ENCODE results near the gene MC1R.
A peak's percentile ranks its signal among the peaks of the same experiment; 100 is the strongest.
"Not testable (repeated sequence)": the region's sequence is repeated elsewhere in the genome, so short reads cannot be mapped to it uniquely, and the experiment has no call there.

MC1R gene

DNA sequence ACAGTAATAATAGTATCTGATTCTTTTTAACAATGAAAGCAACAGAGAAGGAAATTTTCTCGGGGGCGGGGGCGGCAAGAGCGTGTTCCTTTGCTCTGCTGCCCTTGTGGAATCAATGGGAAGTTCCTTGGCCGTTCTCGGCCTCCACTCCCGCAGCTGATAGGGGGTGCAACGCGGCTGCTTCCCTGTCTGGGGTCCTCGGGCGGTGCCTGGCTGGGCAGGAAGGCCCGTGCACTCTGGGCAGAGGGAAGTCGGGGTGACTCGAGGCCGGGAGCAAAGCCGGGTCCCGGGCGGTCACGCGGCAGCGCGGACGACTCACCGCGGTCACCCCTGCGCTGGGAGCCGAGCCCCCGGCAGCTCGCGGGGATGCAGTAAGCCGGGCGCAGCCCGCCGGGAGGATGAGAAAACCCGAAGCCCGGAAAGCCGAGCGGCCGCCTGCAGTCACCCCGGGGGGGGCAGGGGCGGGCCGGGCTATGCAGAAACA, 7.0 kb downstream of the MC1R start:
- Histone ChIP-seq H3K4me1 (peaks cover 8% of the 10 kb centered on the region), H3K27me3 (no peaks in the 10 kb centered on the region), H3K36me3 (peaks cover 40% of the 10 kb centered on the region), H3K4me3 (ENCODE audit: low read depth, low read length) (peak overlapping the region; percentile 90), H3K9me3 (no peaks in the 10 kb centered on the region)
- TF ChIP-seq CTCF (IDR thresholded peaks at IDR 0.05; ENCODE audit: low read depth, low read length), result no peak
- DNase-seq, result peak; percentile 48

- DNase-seq, result no peak
These were observed 12.7 kb downstream of the MC1R start for GRCh38 chr16:89931305-89931896.

DNA sequence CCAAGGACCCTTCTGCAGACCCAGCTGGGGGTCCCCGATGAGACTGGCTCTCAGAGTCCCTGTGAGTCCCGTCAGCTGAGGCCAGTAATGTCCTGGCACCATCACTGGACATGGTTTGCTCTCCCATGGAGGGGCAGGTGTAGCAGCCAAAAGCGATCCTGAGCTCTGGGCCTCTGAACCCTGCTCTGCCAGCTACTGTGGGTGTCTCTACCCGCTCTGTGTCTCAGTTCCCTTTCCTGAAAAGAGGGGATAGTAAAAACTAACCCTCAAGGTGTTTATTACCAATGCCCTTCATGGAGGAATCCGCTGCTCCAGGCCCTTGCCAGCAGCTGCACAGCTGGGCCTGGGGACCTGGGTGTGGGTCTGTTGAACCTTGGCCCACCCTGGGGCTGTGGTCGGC, 13.3 kb downstream of the MC1R start:
- DNase-seq, result no peak
- Histone ChIP-seq H3K36me3 (peaks cover 91% of the 10 kb centered on the region), H3K9me3 (no peaks in the 10 kb centered on the region), H3K4me1 (no peaks in the 10 kb centered on the region), H3K27me3 (no peaks in the 10 kb centered on the region), H3K4me3 (ENCODE audit: low read depth, low read length) (no peak overlapping the region)
- no peak for TF ChIP-seq CTCF (IDR thresholded peaks at IDR 0.05; ENCODE audit: low read depth, low read length)

More at GRCh38 chr16:89931305-89931896, 12.7 kb downstream of the MC1R start:
- H3K9me3 ChIP-seq, result no peaks in the 10 kb centered on the region
- no peaks in the 10 kb centered on the region for H3K27me3 ChIP-seq
- H3K4me3 ChIP-seq (ENCODE audit: low read depth, low read length), result no peak overlapping the region
- H3K36me3 ChIP-seq, result peaks cover 91% of the 10 kb centered on the region
- H3K4me1 ChIP-seq, result no peaks in the 10 kb centered on the region
- no peak for TF ChIP-seq CTCF (IDR thresholded peaks at IDR 0.05; ENCODE audit: low read depth, low read length)

DNA sequence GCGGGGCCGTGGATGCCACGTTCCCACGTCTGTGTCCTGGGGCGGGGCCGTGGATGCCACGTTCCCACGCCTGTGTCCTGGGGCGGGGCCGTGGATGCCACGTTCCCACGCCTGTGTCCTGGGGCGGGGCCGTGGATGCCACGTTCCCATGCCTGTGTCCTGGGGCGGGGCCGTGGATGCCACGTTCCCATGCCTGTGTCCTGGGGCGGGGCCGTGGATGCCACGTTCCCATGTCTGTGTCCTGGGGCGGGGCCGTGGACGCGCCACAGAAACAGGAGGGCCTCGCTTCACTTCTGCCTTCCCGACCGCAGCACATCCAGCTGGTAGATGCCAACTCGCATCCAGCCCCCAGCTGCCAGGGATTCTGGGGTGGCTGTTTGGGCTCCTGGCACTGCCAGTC, 15.4 kb downstream of the MC1R start:
- DNase-seq; H3K4me1 ChIP-seq; H3K4me3 ChIP-seq (ENCODE audit: low read depth, low read length); H3K9me3 ChIP-seq; H3K27me3 ChIP-seq: not testable (repeated sequence)
- peaks cover 83% of the 10 kb centered on the region for H3K36me3 ChIP-seq

DNA sequence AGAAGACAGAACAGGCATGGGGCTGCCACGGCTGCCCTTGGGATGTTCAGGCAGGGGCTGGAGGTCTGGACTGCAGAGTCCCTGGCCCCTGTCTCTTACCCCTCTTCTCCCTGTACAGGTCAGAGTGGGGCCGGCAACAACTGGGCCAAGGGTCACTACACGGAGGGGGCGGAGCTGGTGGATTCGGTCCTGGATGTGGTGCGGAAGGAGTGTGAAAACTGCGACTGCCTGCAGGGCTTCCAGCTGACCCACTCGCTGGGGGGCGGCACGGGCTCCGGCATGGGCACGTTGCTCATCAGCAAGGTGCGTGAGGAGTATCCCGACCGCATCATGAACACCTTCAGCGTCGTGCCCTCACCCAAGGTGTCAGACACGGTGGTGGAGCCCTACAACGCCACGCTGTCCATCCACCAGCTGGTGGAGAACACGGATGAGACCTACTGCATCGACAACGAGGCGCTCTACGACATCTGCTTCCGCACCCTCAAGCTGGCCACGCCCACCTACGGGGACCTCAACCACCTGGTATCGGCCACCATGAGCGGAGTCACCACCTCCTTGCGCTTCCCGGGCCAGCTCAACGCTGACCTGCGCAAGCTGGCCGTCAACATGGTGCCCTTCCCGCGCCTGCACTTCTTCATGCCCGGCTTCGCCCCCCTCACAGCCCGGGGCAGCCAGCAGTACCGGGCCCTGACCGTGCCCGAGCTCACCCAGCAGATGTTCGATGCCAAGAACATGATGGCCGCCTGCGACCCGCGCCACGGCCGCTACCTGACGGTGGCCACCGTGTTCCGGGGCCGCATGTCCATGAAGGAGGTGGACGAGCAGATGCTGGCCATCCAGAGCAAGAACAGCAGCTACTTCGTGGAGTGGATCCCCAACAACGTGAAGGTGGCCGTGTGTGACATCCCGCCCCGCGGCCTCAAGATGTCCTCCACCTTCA, 16.2 kb downstream of the MC1R start:
- TF ChIP-seq CTCF (IDR thresholded peaks at IDR 0.05; ENCODE audit: low read depth, low read length), result no peak
- no peak for DNase-seq
- Histone ChIP-seq H3K4me1 (no peaks in the 10 kb centered on the region), H3K4me3 (ENCODE audit: low read depth, low read length) (no peak overlapping the region), H3K27me3 (no peaks in the 10 kb centered on the region), H3K36me3 (peaks cover 74% of the 10 kb centered on the region), H3K9me3 (no peaks in the 10 kb centered on the region)

DNA sequence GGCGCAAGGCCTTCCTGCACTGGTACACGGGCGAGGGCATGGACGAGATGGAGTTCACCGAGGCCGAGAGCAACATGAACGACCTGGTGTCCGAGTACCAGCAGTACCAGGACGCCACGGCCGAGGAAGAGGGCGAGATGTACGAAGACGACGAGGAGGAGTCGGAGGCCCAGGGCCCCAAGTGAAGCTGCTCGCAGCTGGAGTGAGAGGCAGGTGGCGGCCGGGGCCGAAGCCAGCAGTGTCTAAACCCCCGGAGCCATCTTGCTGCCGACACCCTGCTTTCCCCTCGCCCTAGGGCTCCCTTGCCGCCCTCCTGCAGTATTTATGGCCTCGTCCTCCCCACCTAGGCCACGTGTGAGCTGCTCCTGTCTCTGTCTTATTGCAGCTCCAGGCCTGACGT, 17.0 kb downstream of the MC1R start:
- not testable (repeated sequence) for H3K4me1 ChIP-seq; H3K9me3 ChIP-seq; DNase-seq; H3K27me3 ChIP-seq; H3K4me3 ChIP-seq (ENCODE audit: low read depth, low read length)
- H3K36me3 ChIP-seq, result peaks cover 67% of the 10 kb centered on the region

DNA sequence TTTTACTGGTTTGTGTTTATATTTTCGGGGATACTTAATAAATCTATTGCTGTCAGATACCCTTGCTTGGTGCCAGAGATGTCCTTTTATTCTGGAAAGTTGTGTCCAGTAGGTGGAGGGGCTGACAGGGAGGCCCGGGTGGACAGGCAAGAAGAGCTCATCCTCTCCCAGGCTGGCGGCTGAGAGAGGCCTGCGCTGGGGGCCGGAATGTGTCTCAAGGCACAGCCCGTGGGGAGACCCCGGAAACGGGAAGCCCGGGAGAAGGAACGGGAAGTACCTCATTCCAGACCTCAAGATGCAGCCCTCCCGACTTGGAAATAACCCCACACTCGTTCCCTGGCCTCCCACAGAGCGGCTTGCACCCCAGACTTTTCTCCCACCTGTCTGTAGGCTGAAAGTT, 17.4 kb downstream of the MC1R start:
- DNase-seq, result no peak
- Histone ChIP-seq H3K9me3 (no peaks in the 10 kb centered on the region), H3K27me3 (no peaks in the 10 kb centered on the region), H3K4me3 (ENCODE audit: low read depth, low read length) (no peak overlapping the region), H3K4me1 (no peaks in the 10 kb centered on the region), H3K36me3 (peaks cover 62% of the 10 kb centered on the region)
- no peak for TF ChIP-seq CTCF (IDR thresholded peaks at IDR 0.05; ENCODE audit: low read depth, low read length)

Data from BE2C (cell line).